ENCODE data around the gene CEP112.

Gene CEP112

DNA sequence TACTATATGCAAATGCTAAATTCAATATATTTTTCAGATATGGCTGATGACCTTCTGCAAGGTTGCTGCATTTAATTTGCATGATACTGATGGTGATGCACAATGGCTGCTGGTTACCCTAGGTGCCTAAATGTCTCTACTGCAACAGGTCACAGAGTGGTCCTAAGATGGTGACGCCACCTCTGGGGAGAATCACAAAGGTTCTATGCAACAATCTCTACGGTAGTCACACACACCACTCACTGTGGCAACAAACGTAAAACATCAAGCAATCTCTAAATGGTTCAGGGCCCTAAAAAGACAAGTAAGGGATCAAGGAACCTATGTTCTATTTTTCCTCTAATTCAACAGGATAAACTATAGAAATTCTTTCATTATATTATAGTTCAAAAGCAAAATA is 293.3 kb downstream of the CEP112 start:
- TF ChIP-seq, protein P1, sequence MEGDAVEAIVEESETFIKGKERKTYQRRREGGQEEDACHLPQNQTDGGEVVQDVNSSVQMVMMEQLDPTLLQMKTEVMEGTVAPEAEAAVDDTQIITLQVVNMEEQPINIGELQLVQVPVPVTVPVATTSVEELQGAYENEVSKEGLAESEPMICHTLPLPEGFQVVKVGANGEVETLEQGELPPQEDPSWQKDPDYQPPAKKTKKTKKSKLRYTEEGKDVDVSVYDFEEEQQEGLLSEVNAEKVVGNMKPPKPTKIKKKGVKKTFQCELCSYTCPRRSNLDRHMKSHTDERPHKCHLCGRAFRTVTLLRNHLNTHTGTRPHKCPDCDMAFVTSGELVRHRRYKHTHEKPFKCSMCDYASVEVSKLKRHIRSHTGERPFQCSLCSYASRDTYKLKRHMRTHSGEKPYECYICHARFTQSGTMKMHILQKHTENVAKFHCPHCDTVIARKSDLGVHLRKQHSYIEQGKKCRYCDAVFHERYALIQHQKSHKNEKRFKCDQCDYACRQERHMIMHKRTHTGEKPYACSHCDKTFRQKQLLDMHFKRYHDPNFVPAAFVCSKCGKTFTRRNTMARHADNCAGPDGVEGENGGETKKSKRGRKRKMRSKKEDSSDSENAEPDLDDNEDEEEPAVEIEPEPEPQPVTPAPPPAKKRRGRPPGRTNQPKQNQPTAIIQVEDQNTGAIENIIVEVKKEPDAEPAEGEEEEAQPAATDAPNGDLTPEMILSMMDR (IDR thresholded peaks at IDR 0.05) = no peak
- TF ChIP-seq ZFX (IDR thresholded peaks at IDR 0.05; ENCODE audit: borderline replicate concordance) = no peak
- H3K27ac ChIP-seq = no peak overlapping the region

DNA sequence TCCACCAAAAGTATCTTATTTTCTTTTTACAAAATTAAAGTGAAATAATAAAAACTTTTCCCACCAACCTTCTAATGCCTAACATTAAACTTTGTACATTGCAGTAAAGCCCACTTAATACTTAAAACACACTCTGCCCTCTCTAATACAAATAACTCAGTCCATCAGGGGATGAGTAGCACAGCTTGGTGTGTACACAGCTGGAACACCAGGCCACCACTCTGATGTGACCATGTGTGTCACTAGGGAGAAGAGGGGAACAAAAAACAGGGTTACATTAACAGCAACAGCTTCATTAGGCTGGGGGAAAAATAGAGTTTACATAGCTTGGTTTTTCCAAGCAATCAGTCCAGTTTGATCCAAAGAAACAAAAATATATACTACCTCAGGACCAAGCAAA is 295.0 kb downstream of the CEP112 start:
- TF ChIP-seq ZFX (IDR thresholded peaks at IDR 0.05; ENCODE audit: borderline replicate concordance) = no peak
- TF ChIP-seq, protein P1 (IDR thresholded peaks at IDR 0.05) = no peak
- no peak overlapping the region for H3K27ac ChIP-seq

DNA sequence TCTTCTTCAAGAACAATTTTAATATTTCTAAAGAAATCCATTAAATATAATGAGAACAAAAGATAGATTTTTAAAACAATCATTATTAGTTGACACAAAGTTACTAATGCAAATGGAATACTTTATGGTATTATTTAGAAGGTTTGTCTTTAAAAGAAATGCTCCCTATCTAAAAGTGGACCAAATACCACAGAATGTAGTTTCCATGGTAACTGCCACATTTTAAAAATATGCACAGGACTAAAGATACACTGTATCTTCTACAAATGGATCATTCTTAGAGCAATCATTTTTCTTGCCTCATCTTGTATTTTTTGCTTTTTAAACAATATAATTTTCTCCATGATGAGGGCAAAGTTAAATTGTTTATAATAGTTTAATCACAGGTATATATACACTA is 296.0 kb downstream of the CEP112 start:
- H3K27ac ChIP-seq = no peak overlapping the region
- no peak for TF ChIP-seq ZFX (IDR thresholded peaks at IDR 0.05; ENCODE audit: borderline replicate concordance)
- TF ChIP-seq, protein P1 (IDR thresholded peaks at IDR 0.05) = no peak

DNA sequence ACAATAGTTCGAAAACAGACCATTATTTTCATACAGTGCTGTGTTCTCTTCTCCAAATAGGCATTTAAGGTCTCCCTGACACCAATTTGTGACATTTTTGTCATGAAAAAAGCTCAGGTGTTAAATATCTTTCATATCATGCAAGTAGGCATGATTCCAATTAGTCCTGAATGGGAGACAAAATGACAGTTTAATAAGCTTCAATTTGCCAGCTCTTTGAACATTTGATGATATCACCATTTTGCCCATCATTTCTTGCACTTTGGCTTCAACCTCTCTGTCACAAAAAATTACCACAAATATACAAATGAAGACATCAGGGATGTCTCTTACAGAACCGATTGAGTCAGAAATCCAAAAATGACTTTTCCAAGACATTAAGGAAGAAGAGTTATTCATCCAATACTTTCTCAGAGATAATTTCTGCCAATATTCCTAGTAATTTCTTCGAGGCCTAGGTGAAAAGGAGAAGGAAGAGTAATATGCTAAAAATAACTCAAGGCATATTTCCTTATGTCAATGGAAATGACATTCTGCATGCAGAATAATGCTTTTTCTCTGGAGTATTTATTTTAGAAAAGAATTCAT is 298.1 kb downstream of the CEP112 start:
- TF ChIP-seq, protein P1 (IDR thresholded peaks at IDR 0.05) = no peak
- no peak for TF ChIP-seq ZFX (IDR thresholded peaks at IDR 0.05; ENCODE audit: borderline replicate concordance)
- no peak overlapping the region for H3K27ac ChIP-seq

DNA sequence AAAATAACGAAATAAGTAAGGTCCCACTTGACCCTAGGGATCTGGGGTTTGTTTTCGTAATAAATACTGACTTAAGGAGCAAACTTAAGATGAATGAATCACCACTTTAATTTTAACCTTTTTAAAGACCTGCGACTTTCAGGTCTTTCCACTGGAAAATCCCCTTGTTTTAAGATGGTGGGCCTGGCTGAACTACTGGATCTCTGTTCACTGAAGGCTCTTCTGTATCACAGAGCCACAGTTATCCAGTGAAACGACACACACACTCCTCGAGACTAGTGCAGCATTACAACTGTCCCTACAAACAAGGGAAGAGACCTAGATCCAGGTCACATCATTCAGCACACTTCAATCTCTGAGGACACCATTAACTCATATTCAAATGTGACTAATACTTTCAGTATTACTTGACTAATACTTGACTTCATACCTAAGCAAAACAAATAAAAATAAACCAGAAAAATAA is 299.0 kb downstream of the CEP112 start:
- TF ChIP-seq ZFX (IDR thresholded peaks at IDR 0.05; ENCODE audit: borderline replicate concordance) = no peak
- TF ChIP-seq, protein P1 (IDR thresholded peaks at IDR 0.05) = no peak
- H3K27ac ChIP-seq = no peak overlapping the region

DNA sequence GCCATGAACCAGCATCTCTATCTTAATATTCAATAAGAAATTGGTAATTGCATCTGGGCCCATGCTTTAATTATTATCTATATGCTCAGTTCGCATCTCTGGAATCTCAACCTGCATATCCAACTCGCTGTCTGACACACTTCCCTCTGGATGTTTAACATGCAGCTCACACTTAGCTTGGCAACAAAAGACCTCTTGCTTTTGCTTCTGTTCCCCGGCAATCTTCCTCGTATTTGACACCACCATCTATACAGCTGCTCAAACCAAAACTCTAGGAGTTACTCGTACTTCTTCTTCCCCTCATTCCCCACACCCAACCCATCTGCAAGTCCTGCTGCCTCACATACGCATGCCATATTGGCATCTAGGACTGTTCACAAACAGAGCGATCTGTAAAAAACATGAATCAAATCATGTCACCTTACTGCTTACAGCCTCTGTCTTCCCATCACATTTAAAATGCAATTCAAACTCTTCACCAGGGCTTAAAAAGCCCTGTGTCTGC is 300.6 kb downstream of the CEP112 start:
- TF ChIP-seq ZFX (IDR thresholded peaks at IDR 0.05; ENCODE audit: borderline replicate concordance) = no peak
- TF ChIP-seq, protein P1 (IDR thresholded peaks at IDR 0.05) = no peak
- no peak overlapping the region for H3K27ac ChIP-seq

DNA sequence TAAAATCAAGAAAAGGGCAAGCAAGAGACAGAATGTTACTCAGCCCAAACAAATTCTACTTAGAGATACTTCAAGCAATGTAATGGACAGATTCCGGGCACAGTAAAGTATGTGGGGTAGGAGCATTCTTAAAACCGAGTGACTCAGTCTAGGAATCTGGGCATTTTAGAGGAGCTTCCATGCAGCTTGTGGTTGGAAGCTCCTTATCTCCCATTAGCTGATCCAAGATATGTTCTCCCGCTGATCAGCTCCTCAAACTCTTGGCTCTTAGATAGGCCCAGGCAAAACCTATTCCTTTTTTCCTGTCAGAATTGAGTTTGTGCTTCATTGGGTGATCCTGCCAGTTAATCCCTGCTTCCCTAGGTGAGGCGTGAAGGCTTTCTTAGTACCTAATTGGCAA is 303.3 kb downstream of the CEP112 start:
- TF ChIP-seq, protein P1 (IDR thresholded peaks at IDR 0.05) = no peak
- no peak for TF ChIP-seq ZFX (IDR thresholded peaks at IDR 0.05; ENCODE audit: borderline replicate concordance)
- no peak overlapping the region for H3K27ac ChIP-seq
